Common myeloid progenitor, CD34-positive (primary cell): Measurements from ENCODE around the gene OR6B1.
"Not testable (repeated sequence)": the region's sequence is repeated elsewhere in the genome, so short reads cannot be mapped to it uniquely, and the experiment has no call there.

Source experiments
- CTCF ChIA-PET: fragments of 350-600 bp; sonication (Branson Sonifier 250); formaldehyde crosslinking; loops from one replicate; lab custom pipeline; 2021; ENCODE audit warnings: antibody characterized with exemption; lab: Charles Lee
- POLR2A ChIA-PET: fragments of 350-600 bp; sonication (Branson Sonifier 250); formaldehyde crosslinking; loops from one replicate; lab custom pipeline; 2021; ENCODE audit warnings: antibody characterized with exemption; lab: Charles Lee
- DNase-seq, 3 donors: peaks; one replicate each; pipeline versions ENCODE4 v3.0.0 to v3.0.0-alpha.2; 2013
- H3K27ac ChIP-seq, 2 experiments: 1 replicate in 1 of 2; 2 replicates in 1 of 2; pipeline ENCODE4 v1.7.0; 2013; ENCODE audit warnings: inconsistent platforms in 2 of 2, low read length in 2 of 2, mild to moderate bottlenecking in 2 of 2, low read depth in 1 of 2, moderate library complexity in 1 of 2; ENCODE audit not compliant: severe bottlenecking in 2 of 2, insufficient read depth in 1 of 2, poor library complexity in 1 of 2
- H3K27me3 ChIP-seq, 5 experiments: replicated peaks in 2 of 5; 1 replicate in 3 of 5; 2 replicates in 2 of 5; pipeline versions ENCODE4 v1.6.1 to v1.7.0; 2013; ENCODE audit warnings: low read length in 4 of 5, mild to moderate bottlenecking in 2 of 5, moderate library complexity in 2 of 5, inconsistent platforms in 1 of 5; ENCODE audit not compliant: insufficient read depth in 5 of 5, control insufficient read depth in 4 of 5
- H3K36me3 ChIP-seq, 4 experiments: 1 replicate in 2 of 4; 2 replicates in 2 of 4; pipeline versions ENCODE4 v1.6.1 to v1.7.0; 2013; ENCODE audit warnings: low read length in 3 of 4, control low read depth in 1 of 4, mild to moderate bottlenecking in 1 of 4; ENCODE audit not compliant: control insufficient read depth in 4 of 4, insufficient read depth in 4 of 4
- H3K4me1 ChIP-seq, 4 experiments: 1 replicate in 3 of 4; 2 replicates in 1 of 4; pipeline versions ENCODE4 v1.6.1 to v1.7.1; 2013; ENCODE audit warnings: low read length in 3 of 4, mild to moderate bottlenecking in 3 of 4, control low read depth in 1 of 4, inconsistent platforms in 1 of 4, moderate library complexity in 1 of 4; ENCODE audit not compliant: control insufficient read depth in 4 of 4, insufficient read depth in 4 of 4; ENCODE audit errors: control extremely low read depth in 1 of 4
- H3K4me3 ChIP-seq, 7 experiments: 1 replicate in 4 of 7; 2 replicates in 3 of 7; pipeline versions ENCODE4 v1.5.1 to v1.7.0; 2013; ENCODE audit warnings: mild to moderate bottlenecking in 7 of 7, low read length in 6 of 7, moderate library complexity in 6 of 7, inconsistent platforms in 2 of 7, low read depth in 2 of 7, control low read depth in 1 of 7; ENCODE audit not compliant: insufficient read depth in 4 of 7, control insufficient read depth in 1 of 7; ENCODE audit errors: extremely low read depth in 1 of 7
- H3K9me3 ChIP-seq, 5 experiments: 1 replicate in 4 of 5; 2 replicates in 1 of 5; pipeline versions ENCODE4 v1.6.1 to v1.7.1; 2013; ENCODE audit warnings: low read length in 4 of 5, mild to moderate bottlenecking in 2 of 5, inconsistent platforms in 1 of 5, low read depth in 1 of 5, moderate library complexity in 1 of 5; ENCODE audit not compliant: control insufficient read depth in 4 of 5, insufficient read depth in 2 of 5; ENCODE audit errors: control extremely low read depth in 1 of 5
- WGBS: methylation state at CpG from one replicate; pipeline ENCODE4 v1.1.5; 2013; ENCODE audit not compliant: insufficient coverage; 5-methylcytosine and 5-hydroxymethylcytosine counted together

The OR6B1 gene

DNA sequence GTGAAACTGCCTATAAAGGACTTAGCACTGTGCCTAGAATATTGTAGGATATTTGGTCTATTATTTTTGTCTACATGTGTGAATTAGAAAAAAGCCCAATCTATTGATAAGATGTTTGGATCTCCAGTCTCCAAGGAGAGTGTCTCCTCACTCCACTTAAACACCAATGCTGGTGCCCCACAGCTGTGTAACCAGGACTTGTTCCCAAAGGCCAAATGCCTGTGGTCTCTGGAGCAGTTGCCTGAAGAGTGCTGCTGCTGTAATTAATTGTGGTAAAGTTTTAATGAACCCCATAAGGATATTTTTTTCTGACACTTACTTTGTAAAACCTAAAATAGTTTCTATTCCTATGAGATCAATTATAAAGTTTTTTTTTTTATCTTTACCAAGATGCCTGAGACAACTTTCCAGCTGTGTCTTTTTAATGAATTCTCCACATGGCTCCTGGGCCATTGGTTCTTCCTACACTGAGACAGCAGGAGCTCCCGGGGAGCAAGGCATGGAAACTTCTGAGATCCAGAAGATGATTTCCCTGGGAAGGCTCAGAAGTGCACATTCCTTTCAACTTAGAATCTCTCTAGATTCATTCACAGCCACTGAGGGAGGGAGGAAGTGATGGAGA lies 37.4 kb downstream of the OR6B1 start:
- Histone ChIP-seq H3K36me3 (no peaks in the 10 kb centered on the region), H3K4me3 (no peak overlapping the region), H3K9me3 (no peaks in the 10 kb centered on the region), H3K27me3 (no peaks in the 10 kb centered on the region), H3K27ac (no peak overlapping the region), H3K4me1 (peaks cover 0 to 4% (median 0%) of the 10 kb centered on the region in 4 experiments)
- DNase-seq: no peak
- WGBS: no CpG with 5 or more reads among the region's 1 CpG
- CTCF ChIA-PET: interaction anchor here (1.6 kb wide), 1 partner anchor 11 kb away, joined by 6 read pairs; no protein-coding TSS in a partner anchor
- POLR2A ChIA-PET: no interaction called here

- no peak overlapping the region for H3K4me3 ChIP-seq
- H3K9me3 ChIP-seq: no peaks in the 10 kb centered on the region
- no peaks in the 10 kb centered on the region for H3K36me3 ChIP-seq
- no peaks in the 10 kb centered on the region for H3K27me3 ChIP-seq
- no peaks in the 10 kb centered on the region for H3K4me1 ChIP-seq
- DNase-seq: no peak
- ChIA-PET POLR2A (no interaction called here), CTCF (interaction anchor here (1.6 kb wide), 1 partner anchor 13 kb away, joined by 6 read pairs; no protein-coding TSS in a partner anchor)
- no peak overlapping the region for H3K27ac ChIP-seq
- WGBS: no CpG with 5 or more reads among the region's 4 CpGs
These were observed 38.8 kb downstream of the OR6B1 start for GRCh38 chr7:144038887-144039286.

DNA sequence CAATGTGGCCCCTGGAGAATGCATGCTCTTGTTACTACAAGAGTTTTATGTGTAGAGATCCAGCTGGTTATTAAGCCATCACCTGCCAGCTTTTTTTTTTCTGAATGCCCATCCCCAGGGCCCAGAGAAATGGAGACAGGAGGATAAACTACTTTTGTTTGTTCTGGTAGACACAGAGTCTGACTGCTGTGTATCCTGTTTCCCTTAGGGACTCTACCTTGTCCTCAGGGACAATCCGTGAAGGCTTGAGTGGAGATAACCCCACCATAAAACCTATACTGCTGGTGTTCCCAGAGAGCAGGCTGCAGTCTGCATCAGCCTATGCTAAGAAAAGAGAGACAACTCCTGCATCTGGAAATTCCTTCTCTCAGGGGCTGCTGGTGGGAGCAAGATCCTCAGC lies 48.5 kb downstream of the OR6B1 start, which contains the start of gene OR2A5:
TSS of gene OR2A5 (plus strand) at position 301 of the 400 bp plus-strand sequence. CDS start 1,454 bp downstream, outside the sequence.
- H3K36me3 ChIP-seq: no peaks in the 10 kb centered on the region
- CTCF ChIA-PET: no interaction called here
- no peaks in the 10 kb centered on the region for H3K27me3 ChIP-seq
- WGBS: 100% methylated on average over 1 of the region's 1 CpG
- no peak for DNase-seq
- H3K4me1 ChIP-seq: no peaks in the 10 kb centered on the region
- H3K9me3 ChIP-seq: no peaks in the 10 kb centered on the region
- POLR2A ChIA-PET: no interaction called here
- no peak within 1 kb of the TSS for H3K27ac ChIP-seq
- H3K4me3 ChIP-seq: no peak within 1 kb of the TSS

- ChIA-PET POLR2A (no interaction called here), CTCF (no interaction called here)
- Histone ChIP-seq H3K27ac (no peak overlapping the region), H3K27me3 (no peaks in the 10 kb centered on the region), H3K4me1 (no peaks in the 10 kb centered on the region), H3K9me3 (peaks cover 0 to 3% (median 0%) of the 10 kb centered on the region in 5 experiments), H3K4me3 (no peak overlapping the region), H3K36me3 (no peaks in the 10 kb centered on the region)
- no peak for DNase-seq
- WGBS: 100% methylated on average over 1 of the region's 2 CpGs
These were observed 49.4 kb downstream of the OR6B1 start for GRCh38 chr7:144049491-144049890.

- 100% methylated on average over 2 of the region's 3 CpGs for WGBS
- no peak for DNase-seq
- Histone ChIP-seq H3K27ac (no peak overlapping the region), H3K27me3 (no peaks in the 10 kb centered on the region), H3K4me3 (no peak overlapping the region), H3K9me3 (peaks cover 0 to 3% (median 0%) of the 10 kb centered on the region in 5 experiments), H3K36me3 (no peaks in the 10 kb centered on the region), H3K4me1 (no peaks in the 10 kb centered on the region)
- POLR2A ChIA-PET: no interaction called here
- CTCF ChIA-PET: no interaction called here
These were observed 50.0 kb downstream of the OR6B1 start for GRCh38 chr7:144050093-144050492.

- H3K9me3 ChIP-seq, H3K4me1 ChIP-seq, POLR2A ChIA-PET, H3K36me3 ChIP-seq, H3K27me3 ChIP-seq, CTCF ChIA-PET, H3K4me3 ChIP-seq, H3K27ac ChIP-seq, DNase-seq: not testable (repeated sequence)
- WGBS: 98% methylated on average over 8 of the region's 8 CpGs
These were observed 50.8 kb downstream of the OR6B1 start for GRCh38 chr7:144050884-144051283.

GRCh38 chr7:144057954-144058353 lies 57.8 kb downstream of the OR6B1 start:
- Histone ChIP-seq H3K27ac (no peak overlapping the region), H3K27me3 (no peaks in the 10 kb centered on the region), H3K9me3 (peaks cover 0 to 5% (median 0%) of the 10 kb centered on the region in 5 experiments), H3K4me3 (no peak overlapping the region), H3K4me1 (no peaks in the 10 kb centered on the region), H3K36me3 (no peaks in the 10 kb centered on the region)
- WGBS: 94% methylated on average over 1 of the region's 3 CpGs
- ChIA-PET POLR2A (interaction anchor here (0.5 kb wide), 1 partner anchor 168 kb away, joined by 3 read pairs; no protein-coding TSS in a partner anchor), CTCF (no interaction called here)
- no peak for DNase-seq
